HCT116 (cell line): ENCODE results near the gene KIF12. TPM values are rescaled to one million over a fixed set of nuclear protein-coding genes. Genes with fewer than 3 reads are reported as not detected.

ENCODE experiments used
- ATAC-seq: fragments of 200-7000 bp; cut with Tn5 transposase; 2 replicates; pipeline ENCODE4 v1.9.1; 2020; ENCODE audit warnings: mild to moderate bottlenecking, moderate library complexity
- BruUV-seq: library from RNA; stranded (reverse); fragments of 400-500 nt; replicated peaks from 2 replicates; lab custom pipeline; 2021; lab: Mats Ljungman, UMichigan
- CTCF ChIA-PET: fragments of 300-600 bp; sonication (Branson Sonifier 250); formaldehyde crosslinking; loops from one replicate; lab custom pipeline; 2021; ENCODE audit warnings: antibody characterized with exemption; lab: Charles Lee
- POLR2A ChIA-PET: fragments of 300-600, 350-600 bp; sonication (Branson Sonifier 250); formaldehyde crosslinking; loops from one replicate; lab custom pipeline; 2021; ENCODE audit warnings: antibody characterized with exemption; lab: Charles Lee
- RAD21 ChIA-PET, 2 experiments: fragments of 300-600 bp; sonication (Branson Sonifier 250); formaldehyde crosslinking; loops; one replicate each; lab custom pipeline; 2023; ENCODE audit warnings: low total read pairs in 2 of 2; ENCODE audit not compliant: uncharacterized antibody in 2 of 2, unreplicated experiment in 2 of 2, low non-redundant PET in 1 of 2; lab: Charles Lee
- DNase-seq: peaks from one replicate; pipeline ENCODE4 v3.0.0-alpha.2; 2010; ENCODE audit warnings: low read depth, low spot score
- H2AFZ ChIP-seq: fragments of 200-600 bp; shearing (Covaris generic), sonication (generic); 2 replicates; pipeline ENCODE4 v1.6.1; 2017; ENCODE audit warnings: low read depth, mixed run types, mixed read lengths, antibody characterized with exemption, low read length; ENCODE audit not compliant: poor library complexity, severe bottlenecking
- H3K27ac ChIP-seq: 2 replicates; pipeline ENCODE4 v1.5.1; 2012; ENCODE audit warnings: low read depth, low read length
- H3K27me3 ChIP-seq: fragments of 200-600 bp; sonication (generic); 2 replicates; pipeline ENCODE4 v1.6.1; 2016; ENCODE audit warnings: mixed run types, low read length, mixed read lengths; ENCODE audit not compliant: insufficient read depth
- H3K36me3 ChIP-seq, 2 experiments: fragments of 200-500 bp in 1 of 2; fragments of 200-600 bp in 1 of 2; sonication (Bioruptor generic) in 1 of 2; sonication (generic) in 1 of 2; 2 replicates each; pipeline versions ENCODE4 v1.5.1 to v1.6.1; 2014 to 2016; ENCODE audit warnings: low read length in 2 of 2, inconsistent platforms in 1 of 2, mixed read lengths in 1 of 2, mixed run types in 1 of 2; ENCODE audit not compliant: insufficient read depth in 2 of 2, control insufficient read depth in 1 of 2
- H3K4me1 ChIP-seq, 2 experiments: fragments of 200-600 bp in 1 of 2; sonication (generic) in 1 of 2; 2 replicates each; pipeline versions ENCODE4 v1.5.1 to v1.6.1; 2012 to 2017; ENCODE audit warnings: low read length in 2 of 2, inconsistent platforms in 1 of 2, mild to moderate bottlenecking in 1 of 2, mixed read lengths in 1 of 2, mixed run types in 1 of 2, moderate library complexity in 1 of 2; ENCODE audit not compliant: insufficient read depth in 2 of 2, control insufficient read depth in 1 of 2
- H3K4me2 ChIP-seq: fragments of 200-600 bp; sonication (generic); 2 replicates; pipeline ENCODE4 v1.6.1; 2017; ENCODE audit warnings: mixed run types, low read length, mixed read lengths
- H3K4me3 ChIP-seq, 2 experiments: fragments of 200-600 bp in 1 of 2; sonication (generic) in 1 of 2; replicated peaks in 1 of 2; 2 replicates each; pipeline ENCODE4 v1.5.1; 2011 to 2016; ENCODE audit warnings: low read length in 2 of 2, control low read depth in 1 of 2, low read depth in 1 of 2, mild to moderate bottlenecking in 1 of 2, mixed read lengths in 1 of 2, mixed run types in 1 of 2
- H3K79me2 ChIP-seq: fragments of 200-600 bp; sonication (generic); 2 replicates; pipeline ENCODE4 v1.6.1; 2017; ENCODE audit warnings: mild to moderate bottlenecking, mixed run types, low read length, moderate library complexity, mixed read lengths; ENCODE audit not compliant: insufficient read depth
- H3K9ac ChIP-seq: fragments of 200-600 bp; sonication (generic); 2 replicates; pipeline ENCODE4 v1.6.1; 2016; ENCODE audit warnings: low read length, mixed read lengths
- H3K9me2 ChIP-seq: fragments of 200-600 bp; sonication (generic), shearing (Covaris generic); 2 replicates; pipeline ENCODE4 v1.6.1; 2017; ENCODE audit warnings: mixed run types, mild to moderate bottlenecking, moderate library complexity; ENCODE audit not compliant: insufficient read depth
- H3K9me3 ChIP-seq, 2 experiments: fragments of 200-500 bp in 1 of 2; fragments of 200-600 bp in 1 of 2; sonication (Bioruptor generic) in 1 of 2; sonication (generic) in 1 of 2; 2 replicates each; pipeline ENCODE4 v1.6.1; 2014 to 2017; ENCODE audit warnings: low read length in 2 of 2, mixed read lengths in 2 of 2, inconsistent platforms in 1 of 2, low read depth in 1 of 2, mild to moderate bottlenecking in 1 of 2, mixed run types in 1 of 2, moderate library complexity in 1 of 2; ENCODE audit not compliant: control insufficient read depth in 1 of 2, insufficient read depth in 1 of 2
- H4K20me1 ChIP-seq: fragments of 200-600 bp; sonication (generic), shearing (Covaris generic); 2 replicates; pipeline ENCODE4 v1.6.1; 2017; ENCODE audit warnings: mixed run types, mild to moderate bottlenecking, moderate library complexity; ENCODE audit not compliant: insufficient read depth
- ATF3 ChIP-seq: IDR thresholded peaks from 2 replicates; pipeline ENCODE4 v1.6.1; 2012
- CBX3 ChIP-seq: IDR thresholded peaks from 2 replicates; pipeline ENCODE4 v1.6.1; 2012; ENCODE audit warnings: low read depth
- CEBPB ChIP-seq: IDR thresholded peaks from 2 replicates; pipeline ENCODE4 v1.6.1; 2012; ENCODE audit warnings: low read depth
- CTCF ChIP-seq, 3 experiments: fragments of 200-600 bp in 1 of 3; sonication (generic) in 1 of 3; IDR thresholded peaks in 2 of 3; conservative IDR thresholded peaks in 1 of 3; 2 replicates each; pipeline ENCODE4 v1.5.1; 2012 to 2017; ENCODE audit warnings: low read depth in 2 of 3, low read length in 2 of 3, antibody characterized with exemption in 1 of 3, borderline replicate concordance in 1 of 3, control low read depth in 1 of 3, mild to moderate bottlenecking in 1 of 3, mixed read lengths in 1 of 3, mixed run types in 1 of 3, moderate library complexity in 1 of 3; ENCODE audit not compliant: insufficient read depth in 1 of 3
- EGR1 ChIP-seq: IDR thresholded peaks from 2 replicates; pipeline ENCODE4 v1.6.1; 2012; ENCODE audit warnings: low read depth
- EZH2 ChIP-seq: fragments of 200-600 bp; sonication (generic); IDR thresholded peaks from 2 replicates; pipeline ENCODE4 v1.6.1; 2017; ENCODE audit warnings: antibody characterized with exemption, mixed run types
- FOSL1 ChIP-seq: IDR thresholded peaks from 2 replicates; pipeline ENCODE4 v1.6.1; 2012; ENCODE audit warnings: low read depth
- JUND ChIP-seq: IDR thresholded peaks from 2 replicates; pipeline ENCODE4 v1.6.1; 2012
- MAX ChIP-seq: IDR thresholded peaks from 2 replicates; pipeline ENCODE4 v1.6.1; 2012
- POLR2A ChIP-seq: IDR thresholded peaks from 2 replicates; pipeline ENCODE4 v1.7.0; 2011; ENCODE audit warnings: borderline replicate concordance; ENCODE audit not compliant: insufficient read depth, insufficient read length; ENCODE audit errors: extremely low read depth
- POLR2AphosphoS5 ChIP-seq: IDR thresholded peaks from 2 replicates; pipeline ENCODE4 v1.6.1; 2011; ENCODE audit warnings: mild to moderate bottlenecking, low read depth, low read length, moderate library complexity
- REST ChIP-seq: IDR thresholded peaks from 2 replicates; pipeline ENCODE4 v1.6.1; 2012; ENCODE audit warnings: low read depth
- SIN3A ChIP-seq: IDR thresholded peaks from 2 replicates; pipeline ENCODE4 v1.6.1; 2012; ENCODE audit warnings: low read depth
- SP1 ChIP-seq: IDR thresholded peaks from 2 replicates; pipeline ENCODE4 v1.6.1; 2012; ENCODE audit warnings: low read depth
- SRF ChIP-seq: IDR thresholded peaks from 2 replicates; pipeline ENCODE4 v1.6.1; 2012; ENCODE audit warnings: low read depth
- TCF7L2 ChIP-seq: IDR thresholded peaks from 2 replicates; pipeline ENCODE4 v1.7.0; 2011; ENCODE audit warnings: borderline replicate concordance, inconsistent platforms; ENCODE audit not compliant: insufficient read depth, insufficient read length; ENCODE audit errors: extremely low read depth
- YY1 ChIP-seq: IDR thresholded peaks from 2 replicates; pipeline ENCODE4 v1.6.1; 2011; ENCODE audit warnings: low read length, low read depth, moderate library complexity, mild to moderate bottlenecking; ENCODE audit not compliant: insufficient replicate concordance; ENCODE audit errors: extremely low read depth
- ZBTB33 ChIP-seq: IDR thresholded peaks from 2 replicates; pipeline ENCODE4 v1.6.1; 2011; ENCODE audit warnings: mild to moderate bottlenecking, low read length, moderate library complexity; ENCODE audit not compliant: insufficient replicate concordance; ENCODE audit errors: extremely low read depth
- intact Hi-C: fragments of 100-400 bp; cut with micrococcal nuclease; formaldehyde crosslinking; loops from 2 replicates; pipeline ENCODE4 v1.10.0; 2022
- total RNA-seq: library from RNA; stranded (reverse); gene quantifications from one replicate; pipeline ENCODE4 v1.2.1, GENCODE V29; 2021; ENCODE audit not compliant: unreplicated experiment

Gene KIF12
- total RNA-seq, 1 experiment from 2014 or later = 6.4 TPM

- intact Hi-C loops = no loop called here
- no peak for TF ChIP-seq SIN3A
- no peak for TF ChIP-seq CEBPB
- no peak for TF ChIP-seq YY1
- TF ChIP-seq REST = no peak
- no peak for TF ChIP-seq CTCF (IDR thresholded peaks at IDR 0.05 in 2 of 3, conservative IDR thresholded peaks at IDR 0.05 in 1 of 3; ENCODE audit: borderline replicate concordance in 1 of 3, insufficient read depth in 1 of 3, low read depth in 2 of 3, low read length in 2 of 3)
- TF ChIP-seq CBX3 = no peak
- TF ChIP-seq POLR2AphosphoS5 = no peak
- no peak for TF ChIP-seq FOSL1
- no peak for TF ChIP-seq SP1
- TF ChIP-seq EGR1 = no peak
- no peak for TF ChIP-seq POLR2A
- TF ChIP-seq TCF7L2 = no peak
- no peak for TF ChIP-seq JUND
- no peak for TF ChIP-seq EZH2
- no peak for TF ChIP-seq ATF3
- no peak for TF ChIP-seq SRF
- TF ChIP-seq ZBTB33 = no peak
- no peak for TF ChIP-seq MAX
- TF ChIP-seq, all 23 proteins: peak for 0
- H3K36me3 ChIP-seq = no peaks in the 10 kb centered on the region
- no peaks in the 10 kb centered on the region for H3K4me1 ChIP-seq
- H4K20me1 ChIP-seq = no peaks in the 10 kb centered on the region
- H3K79me2 ChIP-seq = no peaks in the 10 kb centered on the region
- ChIA-PET CTCF (no interaction called here), POLR2A (no interaction called here), RAD21 (no interaction called here)
- H3K27ac ChIP-seq = no peak overlapping the region
- ATAC-seq (no peak), DNase-seq (no peak)
- H3K4me3 ChIP-seq = no peak overlapping the region
- H3K9me3 ChIP-seq = no peaks in the 10 kb centered on the region
- H3K4me2 ChIP-seq = no peak overlapping the region
- H2AFZ ChIP-seq = no peak overlapping the region
- H3K27me3 ChIP-seq = peaks cover 11% of the 10 kb centered on the region
- no TSS peak for BruUV-seq
- no peaks in the 10 kb centered on the region for H3K9me2 ChIP-seq
- no peak overlapping the region for H3K9ac ChIP-seq
Measured at GRCh38 chr9:114070188-114071103, 28.6 kb downstream of the KIF12 start.
